Sigmoid colon (tissue), 3 donors: Measurements from ENCODE around the gene NMRAL1.
A peak's percentile ranks its signal among the peaks of the same experiment; 100 is the strongest.

Experiments used
- CTCF ChIP-seq, 4 experiments: fragments of 450-650 bp in 3 of 4; fragments of 200-600 bp in 1 of 4; IDR thresholded peaks; one replicate each; pipeline ENCODE4 v1.5.1; 2016 to 2019; ENCODE audit warnings: antibody characterized with exemption in 4 of 4, mild to moderate bottlenecking in 3 of 4, moderate library complexity in 2 of 4
- POLR2A ChIP-seq, 2 donors: fragments of 450-650 bp; IDR thresholded peaks; one replicate each; pipeline ENCODE4 v1.6.1; 2016; ENCODE audit warnings: antibody characterized with exemption in 2 of 2, mild to moderate bottlenecking in 2 of 2, moderate library complexity in 2 of 2

DNA sequence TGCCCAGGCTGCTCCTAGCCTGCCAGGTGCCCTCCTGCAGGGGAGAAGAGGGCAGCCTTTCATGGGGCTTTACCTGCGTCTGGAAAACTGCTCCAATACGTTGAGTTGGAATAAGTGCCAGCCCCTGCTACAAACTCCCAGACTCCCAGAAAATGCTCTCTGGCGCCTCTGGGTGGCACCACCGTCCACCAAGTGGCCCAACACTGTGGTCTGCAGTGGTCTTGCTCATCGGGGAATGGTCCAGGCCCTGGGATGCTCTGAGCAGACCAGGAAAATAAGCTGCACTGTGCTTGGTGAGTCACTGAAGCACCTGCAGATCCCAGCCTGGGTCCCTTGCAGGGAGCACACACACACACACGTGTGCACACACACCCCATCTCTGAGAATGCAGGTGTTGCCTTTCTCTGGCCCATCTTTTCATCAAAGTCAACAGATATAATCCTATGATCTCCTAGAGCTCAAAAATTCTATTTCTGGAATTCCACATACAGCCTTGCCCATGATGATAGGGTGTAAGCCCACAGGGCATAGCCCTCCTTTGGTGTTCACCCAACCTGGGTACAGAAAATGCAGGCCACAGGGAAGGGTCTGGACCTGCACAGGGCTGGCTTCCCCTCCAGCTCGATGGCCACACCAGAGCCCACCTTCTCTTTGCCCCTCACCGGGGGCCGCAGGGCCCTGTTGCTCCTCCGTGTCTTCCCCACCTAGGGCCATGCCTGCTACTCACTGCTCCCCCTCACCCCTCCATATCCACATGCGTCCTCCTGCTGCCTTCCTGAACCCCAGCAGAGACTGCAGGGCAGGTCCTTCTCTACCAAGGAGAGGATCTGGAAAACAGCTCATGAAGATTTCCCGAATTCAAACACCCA, 43.6 kb upstream of the NMRAL1 start:
- peak in 2 of 4 experiments; percentile 18 to 27 for TF ChIP-seq CTCF (IDR thresholded peaks at IDR 0.05)
- TF ChIP-seq POLR2A (IDR thresholded peaks at IDR 0.05): no peak
